HFFc6 (cell line): ENCODE results near the gene PAQR4. TPM values are rescaled to one million over a fixed set of nuclear protein-coding genes. Genes with fewer than 3 reads are reported as not detected.

Source experiments
- DNase-seq: peaks from one replicate; pipeline ENCODE4 v3.0.0-alpha.2; 2018
- H3K27ac Mint-ChIP-seq: 2 replicates; pipeline ENCODE4 v1.8.0; 2020; ENCODE audit warnings: mild to moderate bottlenecking, mixed read lengths
- H3K27me3 Mint-ChIP-seq: 2 replicates; pipeline ENCODE4 v1.8.0; 2021; ENCODE audit warnings: mild to moderate bottlenecking, moderate library complexity, mixed read lengths; ENCODE audit not compliant: insufficient read depth
- H3K36me3 Mint-ChIP-seq: 2 replicates; pipeline ENCODE4 v1.8.0; 2021; ENCODE audit warnings: low read depth, mixed read lengths
- H3K4me1 Mint-ChIP-seq: 2 replicates; pipeline ENCODE4 v1.8.0; 2020; ENCODE audit warnings: low read depth, mixed read lengths
- H3K4me3 Mint-ChIP-seq: 2 replicates; pipeline ENCODE4 v1.8.0; 2020; ENCODE audit warnings: mild to moderate bottlenecking, moderate library complexity, mixed read lengths
- H3K9me3 Mint-ChIP-seq: 2 replicates; pipeline ENCODE4 v1.8.0; 2020; ENCODE audit warnings: mild to moderate bottlenecking, mixed read lengths
- total RNA-seq, 6 experiments: library from RNA; stranded (reverse); fragmentation: NEBNext Ultra II Directional; extraction: Animal tissue kit (Norgen Biotek cat#: 25700); gene quantifications; 2 replicates in 1 of 6; 3 replicates in 5 of 6; pipeline ENCODE4 v1.2.3, GENCODE V29; 2021
- TF ChIP-seq, protein P1 (sequence below): fragments of 200-600 bp; sonication (generic); IDR thresholded peaks from 2 replicates; pipeline ENCODE4 v1.5.0; 2021; ENCODE audit warnings: antibody characterized with exemption, mild to moderate bottlenecking

The PAQR4 gene
- total RNA-seq, 6 experiments from 2014 or later: 5.7 to 16.5 (median 13.7) TPM

DNA sequence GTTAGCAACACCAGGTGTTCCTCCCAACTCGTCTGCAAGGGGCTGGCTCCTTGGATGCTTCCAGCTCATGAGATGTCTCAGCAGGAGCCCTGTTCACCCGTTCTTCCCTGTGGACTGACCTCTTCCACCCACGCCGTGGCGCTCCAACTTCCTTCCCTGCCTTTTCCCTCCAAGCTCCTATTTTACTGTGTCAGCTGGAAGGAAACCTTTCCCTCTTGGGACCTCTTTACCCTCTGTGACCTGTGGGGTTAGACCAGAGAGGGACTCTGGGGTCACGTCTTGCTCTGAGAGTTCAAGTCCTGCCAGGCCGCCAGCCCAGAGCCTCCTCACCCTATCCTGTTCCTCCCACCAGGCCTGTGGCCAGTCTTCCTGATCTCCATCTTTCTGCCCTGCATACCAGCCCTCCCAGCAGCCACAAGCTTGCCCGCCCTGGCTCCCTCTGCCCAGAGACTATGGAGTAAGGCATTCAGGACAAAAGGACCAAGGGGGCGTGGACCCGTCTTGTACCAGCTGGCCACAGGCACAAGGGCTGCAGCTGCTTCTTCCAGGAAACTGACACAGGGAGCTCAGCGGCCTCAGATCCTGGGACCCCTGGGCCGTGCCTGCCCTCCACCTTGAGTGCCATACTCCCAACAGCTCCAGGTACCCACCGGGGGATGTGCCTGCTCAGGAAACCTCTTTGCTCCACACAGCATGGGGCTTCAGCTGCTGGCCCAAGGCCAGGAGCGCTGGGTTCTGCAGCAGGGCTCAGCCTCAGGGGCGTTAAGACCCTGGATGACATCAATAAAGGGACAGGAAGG, 3.0 kb downstream of the PAQR4 start:
- H3K36me3 Mint-ChIP-seq: no peaks in the 10 kb centered on the region

DNA sequence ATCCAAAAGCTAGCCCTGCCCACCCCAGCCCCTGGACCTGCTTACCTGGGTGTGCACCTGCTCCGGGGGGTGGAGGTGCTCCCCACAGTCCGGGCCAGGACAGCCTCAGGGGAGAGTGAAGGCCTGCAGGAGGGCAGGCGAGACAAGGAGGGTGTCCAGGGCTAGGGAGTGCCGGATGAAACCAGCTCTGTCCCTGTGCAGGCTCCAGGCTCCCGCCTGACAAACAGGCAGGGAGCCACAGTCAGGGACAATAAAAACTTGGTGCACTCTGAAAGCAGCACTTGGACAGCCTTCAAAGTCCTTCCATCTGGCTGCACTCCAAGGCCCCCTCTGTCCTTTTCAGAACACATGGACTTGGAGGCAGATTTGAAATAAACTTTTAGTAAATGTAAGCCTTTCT, 3.9 kb downstream of the PAQR4 start:
- Mint-ChIP-seq H3K36me3 (no peaks in the 10 kb centered on the region), H3K4me3 (no peak overlapping the region), H3K27ac (no peak overlapping the region), H3K9me3 (0 out of 2 replicates have a peak, but pooled peaks cover 3% of the 10 kb centered on the region), H3K4me1 (peaks cover 8% of the 10 kb centered on the region; the same call in 1 of the 2 replicates), H3K27me3 (peaks cover 8% of the 10 kb centered on the region)
- TF ChIP-seq, protein P1, sequence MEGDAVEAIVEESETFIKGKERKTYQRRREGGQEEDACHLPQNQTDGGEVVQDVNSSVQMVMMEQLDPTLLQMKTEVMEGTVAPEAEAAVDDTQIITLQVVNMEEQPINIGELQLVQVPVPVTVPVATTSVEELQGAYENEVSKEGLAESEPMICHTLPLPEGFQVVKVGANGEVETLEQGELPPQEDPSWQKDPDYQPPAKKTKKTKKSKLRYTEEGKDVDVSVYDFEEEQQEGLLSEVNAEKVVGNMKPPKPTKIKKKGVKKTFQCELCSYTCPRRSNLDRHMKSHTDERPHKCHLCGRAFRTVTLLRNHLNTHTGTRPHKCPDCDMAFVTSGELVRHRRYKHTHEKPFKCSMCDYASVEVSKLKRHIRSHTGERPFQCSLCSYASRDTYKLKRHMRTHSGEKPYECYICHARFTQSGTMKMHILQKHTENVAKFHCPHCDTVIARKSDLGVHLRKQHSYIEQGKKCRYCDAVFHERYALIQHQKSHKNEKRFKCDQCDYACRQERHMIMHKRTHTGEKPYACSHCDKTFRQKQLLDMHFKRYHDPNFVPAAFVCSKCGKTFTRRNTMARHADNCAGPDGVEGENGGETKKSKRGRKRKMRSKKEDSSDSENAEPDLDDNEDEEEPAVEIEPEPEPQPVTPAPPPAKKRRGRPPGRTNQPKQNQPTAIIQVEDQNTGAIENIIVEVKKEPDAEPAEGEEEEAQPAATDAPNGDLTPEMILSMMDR: no peak
- DNase-seq: no peak

More for the DNA sequence above, 3.0 kb downstream of the PAQR4 start:
- TF ChIP-seq, protein P1: no peak
- Mint-ChIP-seq H3K4me1 (peaks cover 8% of the 10 kb centered on the region; the same call in 1 of the 2 replicates), H3K4me3 (no peak overlapping the region), H3K27me3 (peaks cover 9% of the 10 kb centered on the region), H3K9me3 (0 out of 2 replicates have a peak, but pooled peaks cover 6% of the 10 kb centered on the region), H3K27ac (no peak overlapping the region)
- DNase-seq: no peak

DNA sequence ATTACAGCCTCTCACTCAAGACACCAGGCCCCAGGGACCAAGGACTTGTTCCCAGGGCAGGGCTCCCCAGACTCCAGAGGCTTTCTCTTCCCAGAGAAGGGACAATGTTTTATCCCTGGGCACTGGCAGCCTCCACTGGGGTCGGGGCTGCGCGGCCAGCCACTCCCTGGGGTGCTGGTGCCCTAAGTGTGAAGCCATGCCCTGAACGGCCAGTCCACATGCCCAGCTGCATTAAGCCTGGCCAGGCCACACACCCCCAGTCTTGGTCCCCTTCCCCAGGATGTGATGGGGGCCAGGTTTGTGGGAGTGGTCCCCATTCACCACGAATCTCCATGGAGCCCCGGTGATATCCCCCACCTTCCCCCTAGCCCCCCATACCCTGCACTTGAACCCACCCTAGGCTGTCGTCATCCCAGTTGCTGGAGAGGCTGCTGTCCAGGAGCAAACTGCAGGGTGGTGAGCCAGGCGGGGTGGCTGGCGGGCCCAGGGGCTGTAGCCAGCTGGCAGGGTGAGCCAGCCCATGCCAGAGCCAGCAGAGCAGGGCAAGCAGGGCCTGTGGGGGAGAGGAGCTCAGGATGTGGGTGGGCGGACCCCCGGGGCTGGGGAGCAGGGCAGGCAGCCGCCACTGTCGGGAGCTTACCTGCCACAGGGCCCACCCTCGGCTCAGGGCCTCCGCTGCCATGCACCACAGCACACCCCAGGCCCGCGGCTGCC, 4.6 kb downstream of the PAQR4 start:
- H3K27ac Mint-ChIP-seq: no peak overlapping the region
- H3K9me3 Mint-ChIP-seq: no peaks in the 10 kb centered on the region
- H3K27me3 Mint-ChIP-seq: peaks cover 3% of the 10 kb centered on the region
- no peaks in the 10 kb centered on the region for H3K36me3 Mint-ChIP-seq
- H3K4me3 Mint-ChIP-seq: no peak overlapping the region
- H3K4me1 Mint-ChIP-seq: peaks cover 8% of the 10 kb centered on the region; the same call in 1 of the 2 replicates
- TF ChIP-seq, protein P1: no peak
- DNase-seq: no peak

DNA sequence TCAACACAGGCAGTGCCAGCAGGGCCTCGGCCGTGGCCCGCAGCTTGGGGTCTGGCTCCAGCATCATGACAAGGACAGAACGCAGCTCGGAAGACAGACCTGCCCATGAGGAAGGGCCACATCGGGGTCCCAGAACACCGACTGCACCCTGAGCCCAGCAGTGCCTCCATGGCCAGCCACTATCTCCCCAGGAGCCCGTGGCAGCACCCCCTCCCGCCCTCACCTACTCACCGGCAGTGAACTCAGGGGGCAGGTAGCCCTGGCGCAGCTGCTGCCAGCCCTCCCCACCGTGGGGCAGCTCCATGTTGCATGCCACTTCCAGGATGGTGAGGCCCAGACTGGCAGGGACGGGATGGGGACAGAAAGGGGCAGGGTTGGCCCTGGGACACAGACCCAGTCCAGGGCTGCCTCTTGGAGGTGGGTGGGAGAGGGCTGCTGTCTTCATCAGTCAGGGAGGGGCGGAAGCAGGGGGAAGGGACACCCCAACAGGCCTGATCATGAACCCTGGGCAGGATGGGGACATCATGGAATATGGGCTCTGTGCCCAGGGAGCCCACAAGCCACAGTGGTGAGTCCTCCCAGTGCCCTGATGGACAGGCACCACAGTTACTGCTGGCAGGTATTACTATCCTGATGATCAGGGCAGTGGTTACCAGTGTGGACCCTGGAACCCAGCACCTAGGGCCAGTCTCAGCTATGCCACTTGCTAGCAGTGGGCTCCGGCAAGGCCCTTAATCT, 5.3 kb downstream of the PAQR4 start:
- Mint-ChIP-seq H3K4me1 (peaks cover 8% of the 10 kb centered on the region; the same call in 1 of the 2 replicates), H3K4me3 (no peak overlapping the region), H3K9me3 (no peaks in the 10 kb centered on the region), H3K27ac (no peak overlapping the region), H3K27me3 (peaks cover 3% of the 10 kb centered on the region), H3K36me3 (no peaks in the 10 kb centered on the region)
- TF ChIP-seq, protein P1: no peak
- DNase-seq: no peak

DNA sequence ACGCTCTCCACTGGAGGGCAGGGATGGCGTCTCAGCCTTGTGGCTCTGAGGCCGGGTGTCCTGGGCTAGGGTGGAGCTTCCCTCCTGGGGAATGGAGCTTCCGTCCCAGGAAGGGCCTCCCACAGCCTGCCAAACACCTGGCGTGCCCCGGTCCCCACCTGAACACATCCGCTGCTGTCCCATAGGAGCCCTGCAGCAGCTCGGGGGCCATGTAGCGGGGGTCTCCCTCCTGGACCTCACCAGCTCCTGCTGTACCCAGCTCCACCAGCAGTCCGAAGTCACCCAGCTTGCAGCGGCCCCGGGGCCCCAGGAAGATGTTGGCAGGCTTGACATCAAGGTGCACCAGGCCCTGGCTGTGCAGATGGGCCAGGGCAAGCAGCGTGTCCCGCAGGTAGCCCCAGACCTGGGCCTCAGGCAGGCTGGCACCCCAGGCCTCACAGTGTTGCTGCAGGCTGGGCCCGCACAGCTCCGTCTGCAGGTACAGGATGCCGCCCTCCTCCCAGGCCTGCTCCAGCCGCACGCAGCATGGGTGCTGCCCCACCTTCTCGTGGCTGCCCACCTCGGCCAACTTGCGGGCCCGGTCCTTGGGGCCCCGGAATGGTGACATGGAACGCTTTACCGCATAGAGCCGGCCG, 6.1 kb downstream of the PAQR4 start:
- H3K36me3 Mint-ChIP-seq: no peaks in the 10 kb centered on the region
- TF ChIP-seq, protein P1: no peak
- no peak overlapping the region for H3K4me3 Mint-ChIP-seq
- H3K9me3 Mint-ChIP-seq: no peaks in the 10 kb centered on the region
- peaks cover 8% of the 10 kb centered on the region; the same call in 1 of the 2 replicates for H3K4me1 Mint-ChIP-seq
- H3K27ac Mint-ChIP-seq: no peak overlapping the region
- DNase-seq: no peak
- H3K27me3 Mint-ChIP-seq: peaks cover 5% of the 10 kb centered on the region
